GM18498 (cell line): Measurements from ENCODE around the gene BTBD19.

ENCODE experiments used
- ATAC-seq: cut with Tn5 transposase; IDR thresholded peaks from one replicate; pipeline ENCODE4 v1.9.1; 2021; ENCODE audit warnings: mild to moderate bottlenecking, moderate library complexity; ENCODE audit not compliant: unreplicated experiment

The BTBD19 gene

GRCh38 chr1:44854970-44855369 lies 46.6 kb downstream of the BTBD19 start:
- ATAC-seq, result no peak

- no peak for ATAC-seq
Observed at GRCh38 chr1:44855742-44856141, 47.4 kb downstream of the BTBD19 start.

GRCh38 chr1:44857446-44857845 lies 49.1 kb downstream of the BTBD19 start:
- no peak for ATAC-seq

- no peak for ATAC-seq
Observed at GRCh38 chr1:44860331-44860730, 52.0 kb downstream of the BTBD19 start.

- no peak for ATAC-seq
Observed at GRCh38 chr1:44860891-44861425, 52.6 kb downstream of the BTBD19 start.

GRCh38 chr1:44862829-44863401 lies 54.6 kb downstream of the BTBD19 start:
- ATAC-seq, result no peak
